Mesenchymal stem cell (in vitro differentiated cells and primary cell): ENCODE measurements around the gene JPH2.
A peak's percentile ranks its signal among the peaks of the same experiment; 100 is the strongest.
"Not testable (repeated sequence)": the region's sequence is repeated elsewhere in the genome, so short reads cannot be mapped to it uniquely, and the experiment has no call there.

Source experiments
- DNase-seq: peaks from one replicate; pipeline ENCODE4 v3.0.0-alpha.2; 2013
- H2AFZ ChIP-seq: one replicate; pipeline ENCODE4 v1.6.1; 2013; ENCODE audit warnings: low read depth, mild to moderate bottlenecking, control low read depth, inconsistent platforms, low read length, moderate library complexity
- H2AK5ac ChIP-seq: 2 replicates; pipeline ENCODE4 v1.6.1; 2013; ENCODE audit warnings: low read length, moderate library complexity, mild to moderate bottlenecking, inconsistent platforms; ENCODE audit not compliant: severe bottlenecking
- H2BK120ac ChIP-seq: one replicate; pipeline ENCODE4 v1.6.1; 2013; ENCODE audit warnings: low read depth, mild to moderate bottlenecking, inconsistent platforms, low read length, moderate library complexity
- H2BK12ac ChIP-seq, 2 experiments: one replicate each; pipeline ENCODE4 v1.6.1; 2013; ENCODE audit warnings: inconsistent platforms in 2 of 2, low read length in 2 of 2, mild to moderate bottlenecking in 2 of 2, moderate library complexity in 2 of 2, control low read depth in 1 of 2
- H2BK15ac ChIP-seq: one replicate; pipeline ENCODE4 v1.6.1; 2013; ENCODE audit warnings: mild to moderate bottlenecking, low read depth, inconsistent platforms; ENCODE audit not compliant: poor library complexity, severe bottlenecking
- H2BK5ac ChIP-seq: 2 replicates; pipeline ENCODE4 v1.6.1; 2013; ENCODE audit warnings: low read depth, mild to moderate bottlenecking, low read length, control low read depth, inconsistent platforms; ENCODE audit not compliant: poor library complexity, severe bottlenecking
- H3K14ac ChIP-seq, 2 experiments: one replicate each; pipeline ENCODE4 v1.6.1; 2013; ENCODE audit warnings: inconsistent platforms in 2 of 2, low read length in 2 of 2, control low read depth in 1 of 2, mild to moderate bottlenecking in 1 of 2, moderate library complexity in 1 of 2
- H3K18ac ChIP-seq, 2 experiments: one replicate each; pipeline ENCODE4 v1.6.1; 2013; ENCODE audit warnings: inconsistent platforms in 2 of 2, low read length in 2 of 2, control low read depth in 1 of 2, low read depth in 1 of 2, mild to moderate bottlenecking in 1 of 2
- H3K23ac ChIP-seq, 2 experiments: one replicate each; pipeline ENCODE4 v1.6.1; 2013; ENCODE audit warnings: inconsistent platforms in 2 of 2, low read length in 2 of 2, mild to moderate bottlenecking in 2 of 2, moderate library complexity in 2 of 2, control low read depth in 1 of 2
- H3K27ac ChIP-seq: 2 replicates; pipeline ENCODE4 v1.5.1; 2013; ENCODE audit warnings: mild to moderate bottlenecking, moderate library complexity, low read length, control low read depth, inconsistent platforms; ENCODE audit not compliant: poor library complexity, severe bottlenecking
- H3K27me3 ChIP-seq, 2 experiments: 2 replicates each; pipeline versions ENCODE4 v1.6.1 to v1.7.0; 2013; ENCODE audit warnings: low read length in 2 of 2, mild to moderate bottlenecking in 2 of 2, moderate library complexity in 2 of 2, control low read depth in 1 of 2, inconsistent platforms in 1 of 2; ENCODE audit not compliant: control insufficient read depth in 1 of 2, insufficient read depth in 1 of 2
- H3K36me3 ChIP-seq, 2 experiments: 2 replicates each; pipeline versions ENCODE4 v1.6.1 to v1.7.0; 2013; ENCODE audit warnings: low read length in 2 of 2, control low read depth in 1 of 2, inconsistent platforms in 1 of 2, low read depth in 1 of 2, mild to moderate bottlenecking in 1 of 2; ENCODE audit not compliant: insufficient read depth in 2 of 2, control insufficient read depth in 1 of 2
- H3K4ac ChIP-seq, 2 experiments: one replicate each; pipeline ENCODE4 v1.6.1; 2013; ENCODE audit warnings: inconsistent platforms in 2 of 2, low read length in 2 of 2, mild to moderate bottlenecking in 2 of 2, moderate library complexity in 2 of 2, control low read depth in 1 of 2, low read depth in 1 of 2
- H3K4me1 ChIP-seq: 2 replicates; pipeline ENCODE4 v1.6.1; 2013; ENCODE audit warnings: low read depth, low read length, control low read depth; ENCODE audit not compliant: control insufficient read depth, insufficient read depth
- H3K4me2 ChIP-seq: 2 replicates; pipeline ENCODE4 v1.6.1; 2013; ENCODE audit warnings: low read length, mild to moderate bottlenecking, inconsistent platforms; ENCODE audit not compliant: poor library complexity, severe bottlenecking
- H3K4me3 ChIP-seq, 2 experiments: 2 replicates each; pipeline versions ENCODE4 v1.5.1 to v1.7.0; 2013; ENCODE audit warnings: low read length in 2 of 2, mild to moderate bottlenecking in 2 of 2, control low read depth in 1 of 2, low read depth in 1 of 2; ENCODE audit not compliant: insufficient read depth in 1 of 2
- H3K79me1 ChIP-seq: replicated peaks from 2 replicates; pipeline ENCODE4 v1.6.1; 2013; ENCODE audit warnings: mild to moderate bottlenecking, control low read depth, low read length, inconsistent platforms; ENCODE audit not compliant: poor library complexity, severe bottlenecking
- H3K9ac ChIP-seq: 2 replicates; pipeline ENCODE4 v1.7.0; 2013; ENCODE audit warnings: mild to moderate bottlenecking, low read length, moderate library complexity
- H3K9me3 ChIP-seq: 2 replicates; pipeline ENCODE4 v1.7.0; 2013; ENCODE audit warnings: mild to moderate bottlenecking, low read length; ENCODE audit not compliant: control insufficient read depth
- H4K8ac ChIP-seq: one replicate; pipeline ENCODE4 v1.6.1; 2013; ENCODE audit warnings: inconsistent platforms, mild to moderate bottlenecking, low read length, moderate library complexity
- H4K91ac ChIP-seq: one replicate; pipeline ENCODE4 v1.6.1; 2013; ENCODE audit warnings: mild to moderate bottlenecking, low read length, inconsistent platforms
- WGBS: methylation state at CpG from one replicate; pipeline ENCODE4 v1.1.7; 2013; ENCODE audit warnings: mixed read lengths; 5-methylcytosine and 5-hydroxymethylcytosine counted together

The JPH2 gene

DNA sequence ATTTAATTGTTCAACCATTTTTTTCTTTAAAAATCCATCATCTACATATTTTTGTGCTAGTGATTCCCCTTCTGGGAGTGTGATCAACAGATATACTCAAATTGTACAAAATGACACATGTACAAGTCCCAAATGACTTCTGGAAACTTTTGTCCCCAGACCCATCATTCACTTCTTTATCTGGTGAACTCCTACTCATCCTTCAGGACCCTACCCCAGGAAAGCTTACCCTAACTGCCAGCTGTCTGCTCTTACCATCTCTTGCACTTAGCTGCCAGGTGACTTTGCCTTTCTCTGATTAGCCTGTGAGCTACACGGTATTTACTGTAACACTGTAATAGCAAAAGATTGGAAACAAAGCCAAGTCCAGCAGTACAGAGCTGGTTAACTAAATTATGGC lies 55.3 kb downstream of the JPH2 start:
- no peak for DNase-seq
- H3K23ac ChIP-seq = no peak overlapping the region
- no peak overlapping the region for H3K18ac ChIP-seq
- H3K27ac ChIP-seq = no peak overlapping the region
- no peak overlapping the region for H2AK5ac ChIP-seq
- H4K8ac ChIP-seq = no peak overlapping the region
- no peak overlapping the region for H3K4ac ChIP-seq
- no peak overlapping the region for H2AFZ ChIP-seq
- peaks cover 0 to 31% of the 10 kb centered on the region in 2 experiments for H3K27me3 ChIP-seq
- H4K91ac ChIP-seq = no peak overlapping the region
- WGBS = 100% methylated on average over 1 of the region's 1 CpG
- no peak overlapping the region for H3K4me3 ChIP-seq
- no peaks in the 10 kb centered on the region for H3K9me3 ChIP-seq
- no peak overlapping the region for H2BK15ac ChIP-seq
- peaks cover 3% of the 10 kb centered on the region for H3K4me1 ChIP-seq
- no peak overlapping the region for H3K14ac ChIP-seq
- no peak overlapping the region for H2BK12ac ChIP-seq
- H3K79me1 ChIP-seq = no peaks in the 10 kb centered on the region
- no peak overlapping the region for H2BK120ac ChIP-seq
- H3K36me3 ChIP-seq = no peaks in the 10 kb centered on the region
- H3K4me2 ChIP-seq = no peak overlapping the region
- H3K9ac ChIP-seq = no peak overlapping the region
- H2BK5ac ChIP-seq = no peak overlapping the region

DNA sequence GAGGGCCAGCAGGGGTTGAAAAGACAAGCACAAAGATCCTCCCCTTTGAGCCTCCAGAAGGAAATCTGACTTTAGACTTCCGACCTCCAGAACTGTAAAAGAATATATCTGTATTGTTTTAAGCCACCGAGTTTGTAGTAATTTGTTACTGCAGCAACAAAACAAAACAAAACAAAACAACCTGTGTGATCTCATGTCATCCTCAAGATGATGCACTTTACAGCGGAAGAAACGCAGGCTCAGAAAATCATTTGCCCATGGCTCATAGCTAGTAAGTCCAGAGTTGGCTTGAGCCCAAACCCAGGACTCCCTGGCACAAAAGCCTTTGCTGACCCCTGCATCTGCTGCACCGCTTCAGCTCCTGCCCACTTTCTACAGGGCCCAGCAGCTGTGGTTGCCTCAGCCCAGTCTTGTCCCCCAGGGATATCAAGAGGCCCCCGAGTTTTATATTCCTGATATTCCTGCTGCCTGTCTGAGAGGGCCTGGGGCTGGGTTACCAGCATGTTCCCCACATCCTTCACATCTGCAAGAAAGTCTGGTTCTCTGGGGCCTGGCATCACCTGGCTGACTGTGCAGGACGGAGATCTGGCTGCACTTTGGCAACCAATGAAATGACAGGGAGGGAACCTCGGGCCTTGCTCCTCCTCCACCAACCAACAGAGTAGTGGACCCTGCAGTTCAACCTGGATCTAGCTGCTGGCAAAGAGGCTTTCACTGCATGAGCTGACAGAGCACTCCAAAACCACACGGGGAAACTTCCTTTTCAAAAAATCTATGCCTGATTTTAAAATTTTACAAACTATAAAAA lies 56.9 kb downstream of the JPH2 start:
- no peaks in the 10 kb centered on the region for H3K9me3 ChIP-seq
- H3K18ac ChIP-seq = no peak overlapping the region
- H3K4me1 ChIP-seq = peaks cover 3% of the 10 kb centered on the region
- H2AFZ ChIP-seq = no peak overlapping the region
- no peak overlapping the region for H2BK12ac ChIP-seq
- no peak overlapping the region for H4K91ac ChIP-seq
- no peak overlapping the region for H2BK120ac ChIP-seq
- H3K14ac ChIP-seq = no peak overlapping the region
- H3K4me3 ChIP-seq = no peak overlapping the region
- H3K27me3 ChIP-seq = peaks cover 0 to 30% of the 10 kb centered on the region in 2 experiments
- H2AK5ac ChIP-seq = no peak overlapping the region
- H2BK15ac ChIP-seq = no peak overlapping the region
- H3K27ac ChIP-seq = no peak overlapping the region
- H3K23ac ChIP-seq = no peak overlapping the region
- H3K4me2 ChIP-seq = no peak overlapping the region
- no peak overlapping the region for H4K8ac ChIP-seq
- no peaks in the 10 kb centered on the region for H3K79me1 ChIP-seq
- peak; percentile 32 for DNase-seq
- H3K4ac ChIP-seq = no peak overlapping the region
- H3K9ac ChIP-seq = peak overlapping the region; percentile 33
- 78% methylated on average over 9 of the region's 9 CpGs for WGBS
- H2BK5ac ChIP-seq = no peak overlapping the region
- H3K36me3 ChIP-seq = no peaks in the 10 kb centered on the region

DNA sequence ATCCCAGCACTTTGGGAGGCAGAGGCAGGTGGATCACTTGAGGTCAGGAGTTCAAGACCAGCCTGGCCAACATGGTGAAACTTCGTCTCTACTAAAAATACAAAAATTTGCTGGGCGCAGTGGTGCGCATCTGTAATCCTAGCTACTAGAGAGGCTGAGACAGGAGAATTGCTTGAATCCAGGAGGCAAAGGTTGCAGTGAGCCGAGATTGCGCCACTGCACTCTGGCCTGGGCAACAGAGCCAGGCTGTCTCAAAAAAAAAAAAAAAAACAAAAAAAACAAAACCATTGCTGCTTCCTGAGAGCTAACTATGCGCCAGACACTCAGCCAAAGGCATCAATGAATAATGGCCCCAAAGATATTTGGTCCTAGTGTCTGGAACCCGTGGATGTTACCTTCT lies 57.7 kb downstream of the JPH2 start:
- not testable (repeated sequence) for H2AK5ac ChIP-seq, H3K9me3 ChIP-seq, H2BK120ac ChIP-seq, H2BK5ac ChIP-seq, H3K4ac ChIP-seq, H2BK15ac ChIP-seq, H4K91ac ChIP-seq, H3K27ac ChIP-seq, H2AFZ ChIP-seq, H3K79me1 ChIP-seq, H3K23ac ChIP-seq, H2BK12ac ChIP-seq, H3K4me1 ChIP-seq, H3K18ac ChIP-seq, DNase-seq, H3K14ac ChIP-seq, H3K4me3 ChIP-seq, H3K4me2 ChIP-seq, H3K36me3 ChIP-seq, H4K8ac ChIP-seq
- H3K27me3 ChIP-seq = peaks cover 0 to 32% of the 10 kb centered on the region in 2 experiments
- WGBS = 93% methylated on average over 7 of the region's 7 CpGs
- H3K9ac ChIP-seq = peak overlapping the region; percentile 33

DNA sequence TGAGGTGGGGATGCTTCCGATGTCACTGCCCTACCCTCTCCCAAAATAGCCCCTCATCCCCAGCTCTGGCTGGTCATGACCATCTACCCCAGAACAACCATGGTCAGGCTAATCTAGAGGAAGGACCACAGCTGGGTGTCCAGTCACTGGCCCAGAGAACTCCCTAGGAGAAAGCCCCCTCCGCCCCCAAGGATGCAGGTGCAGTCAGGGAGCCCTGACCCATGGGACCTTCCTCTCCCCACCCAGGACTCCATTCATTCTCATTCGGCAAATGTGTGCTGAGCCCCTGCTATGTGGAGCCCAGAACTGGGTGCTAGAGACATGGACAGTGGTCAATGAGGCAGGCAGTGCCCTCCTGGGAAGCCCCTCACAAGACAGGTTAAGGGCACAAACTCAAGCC lies 60.5 kb downstream of the JPH2 start:
- DNase-seq = no peak
- Histone ChIP-seq H4K91ac (no peak overlapping the region), H3K9ac (no peak overlapping the region), H3K27me3 (peaks cover 0 to 55% of the 10 kb centered on the region in 2 experiments), H4K8ac (no peak overlapping the region), H3K36me3 (no peaks in the 10 kb centered on the region), H3K27ac (no peak overlapping the region), H3K23ac (no peak overlapping the region), H3K4me1 (peaks cover 3% of the 10 kb centered on the region), H3K18ac (no peak overlapping the region), H2BK5ac (no peak overlapping the region), H3K4ac (no peak overlapping the region), H3K4me3 (no peak overlapping the region), H2BK12ac (no peak overlapping the region), H3K9me3 (no peaks in the 10 kb centered on the region), H3K4me2 (no peak overlapping the region), H2BK15ac (no peak overlapping the region), H2AFZ (no peak overlapping the region), H2AK5ac (no peak overlapping the region), H2BK120ac (no peak overlapping the region), H3K14ac (no peak overlapping the region), H3K79me1 (no peaks in the 10 kb centered on the region)
- WGBS = 93% methylated on average over 3 of the region's 3 CpGs
